Tibial nerve (tissue), 4 donors: ENCODE measurements around the gene LRRC46. TPM values are rescaled to one million over a fixed set of nuclear protein-coding genes. Genes with fewer than 3 reads are reported as not detected.

ENCODE experiments used
- DNase-seq, 2 donors: peaks; one replicate each; pipeline ENCODE4 v3.0.0-alpha.2; 2019; ENCODE audit warnings: low spot score in 2 of 2
- H3K27ac ChIP-seq, 4 donors: fragments of 200-600 bp; sonication (generic) in 3 of 4; one replicate each; pipeline ENCODE4 v1.5.1; 2017 to 2019; ENCODE audit warnings: mild to moderate bottlenecking in 1 of 4
- H3K27me3 ChIP-seq, 2 donors: fragments of 200-600 bp; sonication (generic) in 1 of 2; one replicate each; pipeline versions ENCODE4 v1.5.1 to v1.6.0; 2017 to 2019
- H3K36me3 ChIP-seq, 3 donors: fragments of 200-600 bp; sonication (generic); one replicate each; pipeline ENCODE4 v1.5.1; 2018 to 2019
- H3K4me1 ChIP-seq, 4 donors: fragments of 200-600 bp; sonication (generic) in 3 of 4; one replicate each; pipeline ENCODE4 v1.5.1; 2017 to 2019
- H3K4me3 ChIP-seq, 4 donors: fragments of 200-600 bp; sonication (generic) in 3 of 4; one replicate each; pipeline ENCODE4 v1.5.1; 2017 to 2019; ENCODE audit warnings: mild to moderate bottlenecking in 1 of 4, moderate library complexity in 1 of 4
- H3K9me3 ChIP-seq, 4 donors: fragments of 200-600 bp; sonication (generic) in 3 of 4; one replicate each; pipeline ENCODE4 v1.5.1; 2017 to 2019
- CTCF ChIP-seq, 5 experiments: fragments of 200-600 bp in 3 of 5; fragments of 450-650 bp in 2 of 5; sonication (generic) in 3 of 5; IDR thresholded peaks; one replicate each; pipeline ENCODE4 v1.5.1; 2016 to 2019; ENCODE audit warnings: antibody characterized with exemption in 5 of 5, mild to moderate bottlenecking in 3 of 5, moderate library complexity in 2 of 5
- EP300 ChIP-seq, 2 donors: sonication (generic); formaldehyde crosslinking; IDR thresholded peaks; one replicate each; pipeline ENCODE4 v1.6.1; 2017; ENCODE audit warnings: antibody characterized with exemption in 2 of 2, mild to moderate bottlenecking in 1 of 2
- POLR2A ChIP-seq, 2 donors: fragments of 450-650 bp; IDR thresholded peaks; one replicate each; pipeline ENCODE4 v1.6.1; 2017; ENCODE audit warnings: antibody characterized with exemption in 2 of 2, mild to moderate bottlenecking in 2 of 2, moderate library complexity in 2 of 2
- WGBS, 2 donors: methylation state at CpG; one replicate each; pipeline ENCODE4 v1.1.5; 2018; 5-methylcytosine and 5-hydroxymethylcytosine counted together
- total RNA-seq, 4 donors: library from RNA; depleted of rRNA; stranded (reverse); fragments of >200 nt; gene quantifications; one replicate each; pipeline ENCODE4 v1.1.0, GENCODE V29; 2016

The LRRC46 gene
- total RNA-seq, 4 donors from 2014 or later: 0.60 TPM; not detected in 3

- DNase-seq: peak in 1 of 2 donors; percentile 11
- peak within 1 kb of the TSS; percentile 23 to 66 (median 58) for H3K4me3 ChIP-seq
- TF ChIP-seq EP300 (IDR thresholded peaks at IDR 0.05) (no peak), CTCF (IDR thresholded peaks at IDR 0.05) (peak in 1 of 5 experiments; percentile 22)
- 4 to 6% methylated on average over 16 to 21 of the region's 21 CpGs for WGBS, 2 donors
- H3K36me3 ChIP-seq: peaks cover 0 to 74% (median 34%) of the 10 kb centered on the region in 3 donors
- no peaks in the 10 kb centered on the region for H3K9me3 ChIP-seq
- H3K4me1 ChIP-seq: peaks cover 0 to 29% (median 11%) of the 10 kb centered on the region in 4 donors
- H3K27ac ChIP-seq: peak within 1 kb of the TSS; percentile 1 to 78 (median 62)
- no peaks in the 10 kb centered on the region for H3K27me3 ChIP-seq
Measured at GRCh38 chr17:47821424-47822391, 9.8 kb upstream of the LRRC46 start, which contains the start of gene OSBPL7. OSBPL7 (minus strand) TSS chr17:47821794; CDS start chr17:47820278, 1,516 bp downstream.

DNA sequence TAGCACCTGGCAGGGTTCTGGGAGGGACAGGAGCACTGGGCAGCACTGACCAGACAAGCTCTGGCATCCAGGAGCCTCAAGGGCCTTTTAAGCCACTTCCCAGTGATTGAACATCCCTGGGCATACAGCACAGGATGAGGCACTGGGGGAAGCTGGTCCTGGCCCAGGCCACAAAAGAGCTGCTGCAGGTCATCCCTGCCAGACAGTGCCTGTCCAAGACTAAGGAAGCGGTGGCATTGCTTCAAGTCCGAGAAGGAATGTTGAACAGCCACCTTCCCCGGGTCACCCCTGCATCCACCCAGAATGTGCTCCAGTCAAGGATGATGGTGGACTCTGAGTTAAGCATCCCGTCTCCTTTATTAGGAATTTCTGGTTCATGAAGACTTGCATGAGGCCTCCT, 8.7 kb upstream of the LRRC46 start:
- Histone ChIP-seq H3K4me3 (no peak overlapping the region), H3K9me3 (no peaks in the 10 kb centered on the region), H3K27ac (no peak overlapping the region), H3K36me3 (peaks cover 0 to 74% (median 29%) of the 10 kb centered on the region in 3 donors), H3K4me1 (peaks cover 0 to 29% (median 11%) of the 10 kb centered on the region in 4 donors), H3K27me3 (no peaks in the 10 kb centered on the region)
- TF ChIP-seq CTCF (IDR thresholded peaks at IDR 0.05): no peak
- DNase-seq: no peak
- WGBS, 2 donors: 71 to 82% methylated on average over 4 of the region's 4 CpGs

DNA sequence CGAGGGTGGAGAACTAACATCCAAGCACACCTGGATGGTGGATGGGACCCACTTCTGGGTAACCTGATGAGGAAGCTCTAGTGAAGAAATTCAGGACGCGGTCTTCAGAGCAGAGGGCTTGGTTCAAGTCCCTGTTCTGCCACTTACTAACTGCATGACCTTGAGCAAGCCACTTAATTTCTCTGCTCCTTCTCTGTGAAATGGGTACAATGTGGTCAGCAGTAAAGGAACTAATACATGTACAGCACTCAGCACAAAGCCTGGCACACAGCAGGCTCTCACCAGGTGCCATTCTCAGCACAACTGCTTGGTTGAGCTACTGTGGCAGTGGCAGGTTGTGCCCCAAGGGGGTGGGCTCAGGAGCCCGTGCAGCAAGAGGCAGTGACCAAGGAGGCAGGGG, 8.0 kb upstream of the LRRC46 start:
- no peak for DNase-seq
- 86 to 90% methylated on average over 4 of the region's 4 CpGs for WGBS, 2 donors
- TF ChIP-seq EP300 (IDR thresholded peaks at IDR 0.05) (no peak), CTCF (IDR thresholded peaks at IDR 0.05) (no peak), POLR2A (IDR thresholded peaks at IDR 0.05) (no peak)
- Histone ChIP-seq H3K36me3 (peaks cover 0 to 74% (median 29%) of the 10 kb centered on the region in 3 donors), H3K27ac (no peak overlapping the region), H3K9me3 (no peaks in the 10 kb centered on the region), H3K27me3 (no peaks in the 10 kb centered on the region), H3K4me3 (no peak overlapping the region), H3K4me1 (peaks cover 0 to 29% (median 11%) of the 10 kb centered on the region in 4 donors)

DNA sequence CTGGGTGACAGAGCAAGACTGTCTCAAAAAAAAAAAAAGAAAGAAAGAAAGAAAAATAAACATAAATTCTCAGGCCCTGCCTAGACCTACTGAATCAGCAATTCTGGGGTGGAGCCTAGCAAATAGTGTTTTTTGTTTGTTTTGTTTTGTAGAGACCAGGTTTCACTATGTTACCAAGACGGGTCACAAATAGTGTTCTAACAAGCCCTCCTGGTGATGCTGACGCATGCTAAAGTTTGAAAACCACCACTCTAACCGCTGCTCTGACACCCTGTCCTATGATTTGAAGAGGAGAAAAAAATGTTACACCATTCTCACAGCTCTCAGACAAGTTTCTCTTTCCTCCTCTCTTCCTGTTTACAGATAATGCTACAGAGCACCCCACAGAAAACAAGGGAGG, 1.6 kb upstream of the LRRC46 start:
- no peak for DNase-seq
- peaks cover 0 to 42% (median 20%) of the 10 kb centered on the region in 3 donors for H3K36me3 ChIP-seq

More for the DNA sequence above, 1.6 kb upstream of the LRRC46 start:
- H3K27me3 ChIP-seq: no peaks in the 10 kb centered on the region
- no peak overlapping the region for H3K27ac ChIP-seq
- peaks cover 0 to 29% (median 19%) of the 10 kb centered on the region in 4 donors for H3K4me1 ChIP-seq
- 76 to 79% methylated on average over 3 of the region's 3 CpGs for WGBS, 2 donors
- H3K9me3 ChIP-seq: no peaks in the 10 kb centered on the region
- no peak overlapping the region for H3K4me3 ChIP-seq
- TF ChIP-seq EP300 (IDR thresholded peaks at IDR 0.05) (no peak), CTCF (IDR thresholded peaks at IDR 0.05) (no peak), POLR2A (IDR thresholded peaks at IDR 0.05) (no peak)
